HAP-1 (cell line): ENCODE data around the gene MYCN.
"Not testable (repeated sequence)": the region's sequence is repeated elsewhere in the genome, so short reads cannot be mapped to it uniquely, and the experiment has no call there.

ENCODE experiments used
- DNase-seq, 2 experiments: peaks; one replicate each; pipeline ENCODE4 v3.0.0-alpha.2; 2016 to 2020; ENCODE audit warnings: low spot score in 2 of 2
- H3K27me3 ChIP-seq: fragments of 250-450 bp; sonication (Bioruptor Pico); 2 replicates; pipeline ENCODE4 v1.5.1; 2020; ENCODE audit warnings: low read depth, mild to moderate bottlenecking, moderate library complexity
- H3K36me3 ChIP-seq: fragments of 250-450 bp; sonication (Bioruptor Pico); replicated peaks from 2 replicates; pipeline ENCODE4 v1.5.1; 2020; ENCODE audit warnings: mild to moderate bottlenecking
- H3K4me1 ChIP-seq: fragments of 250-450 bp; sonication (Bioruptor Pico); 2 replicates; pipeline ENCODE4 v1.5.1; 2020; ENCODE audit warnings: mild to moderate bottlenecking
- H3K4me3 ChIP-seq: fragments of 250-450 bp; sonication (Bioruptor Pico); 2 replicates; pipeline ENCODE4 v1.5.1; 2020; ENCODE audit warnings: mild to moderate bottlenecking, moderate library complexity
- H3K9me3 ChIP-seq: fragments of 250-450 bp; sonication (Bioruptor Pico); 2 replicates; pipeline ENCODE4 v1.5.1; 2020; ENCODE audit warnings: mild to moderate bottlenecking, moderate library complexity
- in situ Hi-C: fragments of 300-500 bp; cut with MboI; formaldehyde crosslinking; loops from 3 replicates; pipeline ENCODE4 v1.14.3; 2020; ENCODE audit warnings: low sequenced_read_pairs, inconsistent platforms, mixed read lengths

The MYCN gene

DNA sequence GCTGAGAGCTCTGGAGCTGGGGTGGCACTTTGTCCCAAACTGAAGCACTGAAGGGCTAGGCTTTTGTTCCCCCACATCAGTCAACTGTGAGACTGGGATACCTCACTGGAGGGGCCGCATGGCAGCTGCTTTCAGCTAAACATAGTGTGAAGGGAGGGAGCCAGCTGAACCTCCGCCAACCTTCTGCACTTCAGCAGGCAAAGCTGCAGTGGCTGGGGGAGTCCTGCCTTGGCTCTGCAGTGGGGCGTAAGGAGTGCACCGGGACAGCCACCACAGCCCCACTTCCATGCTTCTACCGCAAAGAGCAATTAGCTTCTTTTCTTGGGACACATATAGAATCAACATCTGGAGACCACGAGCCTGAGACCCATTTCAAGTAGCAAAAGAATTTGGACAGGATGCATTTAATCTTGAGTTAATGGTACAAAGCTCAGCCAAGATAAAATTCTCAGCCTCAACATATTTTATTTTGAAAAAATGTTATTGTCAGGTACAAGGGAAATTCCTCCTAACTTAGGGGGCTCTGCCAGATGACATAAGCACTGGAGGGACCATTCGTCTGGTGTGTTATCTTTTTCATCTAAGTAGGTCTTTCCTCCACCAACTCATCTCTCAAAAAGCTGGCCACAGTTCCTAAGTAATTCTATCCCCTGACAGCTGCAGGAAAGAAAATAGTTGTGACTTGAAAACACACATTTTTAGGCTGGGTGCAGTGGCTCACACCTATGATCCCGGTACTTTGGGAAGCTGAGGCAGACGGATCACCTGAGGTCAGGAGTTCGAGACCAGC, 25.6 kb upstream of the MYCN start:
- in situ Hi-C loops, result no loop called here
- no peaks in the 10 kb centered on the region for H3K9me3 ChIP-seq
- no peaks in the 10 kb centered on the region for H3K27me3 ChIP-seq
- H3K36me3 ChIP-seq, result no peaks in the 10 kb centered on the region
- DNase-seq, result no peak
- H3K4me1 ChIP-seq, result no peaks in the 10 kb centered on the region; the same call in 1 of the 2 replicates
- H3K4me3 ChIP-seq, result no peak overlapping the region

DNA sequence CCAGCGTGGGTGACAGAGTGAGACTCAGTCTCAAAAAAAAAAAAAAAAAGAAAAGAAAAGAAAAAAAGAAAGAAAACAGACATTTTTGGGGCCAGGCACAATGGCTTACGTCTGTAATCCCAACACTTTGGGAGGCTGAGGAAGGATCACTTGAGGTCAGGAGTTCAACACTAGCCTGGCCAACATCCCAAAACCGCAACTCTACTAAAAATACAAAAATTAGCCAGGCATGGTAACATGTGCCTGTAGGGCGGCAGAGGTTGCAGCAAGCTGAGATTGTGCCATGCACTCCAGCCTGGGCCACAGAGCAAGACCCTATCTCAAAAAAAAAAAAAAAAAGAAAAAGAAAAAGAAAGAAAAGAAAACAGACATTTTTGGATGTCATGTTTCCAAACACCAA, 24.8 kb upstream of the MYCN start:
- H3K9me3 ChIP-seq, H3K4me3 ChIP-seq, in situ Hi-C loops, DNase-seq, H3K4me1 ChIP-seq, H3K27me3 ChIP-seq, H3K36me3 ChIP-seq: not testable (repeated sequence)

DNA sequence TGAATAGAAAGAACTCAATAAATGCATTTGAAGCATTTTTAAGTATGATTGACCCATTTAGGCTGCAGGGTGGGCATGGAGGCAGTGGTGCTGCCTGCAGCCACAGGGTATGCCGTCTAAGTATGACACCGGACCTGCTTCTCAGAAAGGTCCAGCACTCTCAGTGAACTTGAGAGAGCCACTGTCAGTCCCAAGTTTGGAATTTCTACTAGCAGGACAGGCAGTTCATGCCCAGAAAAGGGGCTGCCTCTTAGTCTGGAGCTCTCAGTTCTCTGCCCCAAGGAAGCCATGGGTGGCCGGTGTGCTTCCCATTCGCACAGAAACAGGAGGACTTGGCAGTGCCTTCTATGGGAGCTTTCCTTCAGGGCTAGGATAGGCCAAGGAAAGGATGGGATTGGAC, 24.0 kb upstream of the MYCN start:
- no peak for DNase-seq
- Histone ChIP-seq H3K4me3 (no peak overlapping the region), H3K4me1 (no peaks in the 10 kb centered on the region; the same call in 1 of the 2 replicates), H3K27me3 (no peaks in the 10 kb centered on the region), H3K9me3 (no peaks in the 10 kb centered on the region), H3K36me3 (no peaks in the 10 kb centered on the region)
- in situ Hi-C loops, result no loop called here

DNA sequence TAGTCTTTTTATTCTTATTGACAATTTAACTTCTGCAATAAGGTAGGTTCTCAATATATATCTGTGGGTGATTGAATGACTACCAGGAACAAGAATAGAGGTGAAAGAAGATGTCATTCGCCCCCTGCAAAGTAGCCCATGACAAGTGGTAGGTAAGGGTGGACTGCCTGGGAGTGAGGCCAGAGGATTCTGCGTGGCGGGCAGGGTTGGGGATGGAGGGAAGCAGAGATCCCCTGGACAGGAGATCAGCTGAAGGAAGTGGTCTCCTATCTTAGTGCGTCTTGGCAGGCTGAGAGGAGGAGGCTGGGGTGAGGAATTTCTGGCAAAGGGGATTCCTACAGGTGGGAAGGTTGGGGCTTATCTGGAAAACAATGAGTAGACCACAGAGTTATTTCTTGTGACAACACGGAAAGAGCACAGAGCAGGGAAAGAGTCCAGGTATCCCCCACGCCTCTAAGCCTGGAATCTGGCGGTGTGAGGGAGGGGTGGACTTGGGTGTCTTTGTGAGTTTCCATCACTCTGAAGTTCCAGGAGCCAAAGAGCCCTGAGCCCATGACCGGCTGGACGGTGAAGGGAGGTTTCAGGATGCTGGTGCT, 21.5 kb upstream of the MYCN start:
- no peak overlapping the region for H3K4me3 ChIP-seq
- H3K4me1 ChIP-seq, result no peaks in the 10 kb centered on the region
- no peak for DNase-seq
- no peaks in the 10 kb centered on the region for H3K36me3 ChIP-seq
- in situ Hi-C loops, result no loop called here
- no peaks in the 10 kb centered on the region for H3K9me3 ChIP-seq
- no peaks in the 10 kb centered on the region for H3K27me3 ChIP-seq

DNA sequence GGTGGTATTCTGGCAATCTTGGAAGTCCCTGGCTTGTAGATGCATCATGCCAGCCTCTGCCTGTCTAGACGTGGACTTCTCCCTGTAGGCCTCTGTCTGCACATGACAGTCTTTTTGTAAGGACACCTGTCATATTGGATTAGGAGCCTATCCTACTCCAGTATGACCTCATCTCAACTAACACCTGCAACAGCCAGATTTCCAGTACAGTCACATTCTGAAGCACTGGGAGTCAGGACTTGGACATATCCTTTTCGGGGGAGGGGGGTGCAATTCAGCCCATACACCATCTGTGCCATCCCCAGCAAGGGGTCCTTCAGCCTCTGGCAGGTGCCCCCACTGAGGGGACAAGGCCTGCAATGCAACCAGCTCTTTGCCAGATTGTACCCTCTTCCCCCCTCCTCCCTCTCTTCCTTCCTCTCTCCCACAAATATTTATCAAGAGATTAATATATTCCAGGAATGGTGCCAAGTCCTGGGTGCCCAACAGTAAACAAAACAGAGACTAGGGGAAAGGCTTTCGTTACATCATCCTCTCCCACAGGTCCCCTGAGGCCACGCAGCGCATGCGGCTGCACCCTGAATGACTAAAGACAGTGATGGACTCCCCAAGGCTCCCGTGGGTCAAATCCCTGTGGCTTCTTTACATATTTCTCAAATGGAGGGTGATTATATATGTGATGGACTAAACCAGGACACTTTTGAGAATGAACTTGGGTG, 20.5 kb upstream of the MYCN start:
- Histone ChIP-seq H3K36me3 (no peaks in the 10 kb centered on the region), H3K4me1 (no peaks in the 10 kb centered on the region), H3K27me3 (no peaks in the 10 kb centered on the region), H3K9me3 (no peaks in the 10 kb centered on the region), H3K4me3 (no peak overlapping the region)
- in situ Hi-C loops, result no loop called here
- DNase-seq, result no peak

DNA sequence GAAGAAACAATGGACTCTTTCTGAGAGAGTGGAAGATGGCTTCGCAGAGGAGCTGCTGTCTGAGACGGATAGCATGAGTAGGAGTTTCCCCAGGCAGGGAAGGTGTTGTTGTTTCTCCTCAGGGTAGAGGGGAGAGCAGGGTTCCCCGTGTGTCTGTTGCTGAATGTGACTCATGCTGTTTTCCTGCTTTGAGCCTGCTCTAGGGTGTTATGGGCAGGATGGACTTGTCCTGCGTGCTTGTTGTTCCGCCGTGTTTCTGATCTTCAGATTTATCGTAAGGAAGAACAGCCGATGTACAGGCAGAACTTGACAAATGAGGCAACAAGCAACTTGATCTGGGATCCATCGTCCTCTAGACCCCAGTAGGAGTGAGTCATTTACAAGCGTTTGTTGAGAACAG, 19.7 kb upstream of the MYCN start:
- H3K36me3 ChIP-seq, result no peaks in the 10 kb centered on the region
- in situ Hi-C loops, result no loop called here
- no peaks in the 10 kb centered on the region for H3K9me3 ChIP-seq
- no peak for DNase-seq
- no peaks in the 10 kb centered on the region for H3K27me3 ChIP-seq
- no peak overlapping the region for H3K4me3 ChIP-seq
- no peaks in the 10 kb centered on the region for H3K4me1 ChIP-seq

DNA sequence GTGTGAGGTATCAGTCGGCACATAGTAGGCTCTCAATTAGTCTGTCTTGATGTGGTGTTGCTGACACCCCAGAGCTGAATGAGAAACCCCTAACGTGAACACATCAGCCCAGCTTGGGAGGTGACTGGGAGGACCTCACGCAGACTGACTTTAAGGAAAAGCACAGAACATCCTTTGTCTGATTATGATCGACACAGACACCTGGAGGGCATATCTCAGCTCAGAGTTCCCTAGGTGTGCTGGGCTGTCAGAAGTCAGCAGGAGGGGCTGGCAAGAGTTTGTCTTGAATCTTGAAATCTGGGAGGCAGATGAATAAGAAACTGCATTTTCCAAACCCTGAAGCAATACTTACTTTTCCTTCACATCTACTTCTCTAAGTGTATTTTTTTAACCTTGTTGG, 16.8 kb upstream of the MYCN start:
- Histone ChIP-seq H3K4me3 (no peak overlapping the region), H3K4me1 (no peaks in the 10 kb centered on the region), H3K9me3 (no peaks in the 10 kb centered on the region), H3K36me3 (no peaks in the 10 kb centered on the region), H3K27me3 (no peaks in the 10 kb centered on the region)
- DNase-seq, result no peak
- in situ Hi-C loops, result no loop called here

DNA sequence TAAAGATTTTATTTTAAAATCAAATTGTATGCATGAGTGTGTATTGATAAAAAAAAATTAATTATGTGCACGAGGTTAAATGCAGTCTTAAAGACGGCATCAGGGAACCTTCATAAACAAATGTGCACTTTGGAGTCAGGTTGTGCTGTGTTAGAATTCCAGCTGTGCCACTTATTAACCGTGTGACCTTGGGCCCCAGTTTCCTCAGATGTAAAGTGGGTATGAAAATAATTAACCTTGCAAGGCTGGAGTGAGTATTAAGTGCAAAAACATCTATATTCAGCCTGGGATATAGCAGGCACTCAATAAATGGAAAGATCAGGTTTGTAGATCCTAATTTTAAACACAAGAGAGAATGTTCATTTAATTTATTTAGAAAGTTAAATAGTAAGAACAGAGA, 14.5 kb upstream of the MYCN start:
- no peak for DNase-seq
- in situ Hi-C loops, result loop anchor here (25.0 kb wide), 2 partner anchors 289 to 586 kb away; no protein-coding TSS in a partner anchor
- H3K4me3 ChIP-seq, result no peak overlapping the region
- H3K36me3 ChIP-seq, result no peaks in the 10 kb centered on the region
- H3K9me3 ChIP-seq, result no peaks in the 10 kb centered on the region
- no peaks in the 10 kb centered on the region for H3K27me3 ChIP-seq
- H3K4me1 ChIP-seq, result no peaks in the 10 kb centered on the region

DNA sequence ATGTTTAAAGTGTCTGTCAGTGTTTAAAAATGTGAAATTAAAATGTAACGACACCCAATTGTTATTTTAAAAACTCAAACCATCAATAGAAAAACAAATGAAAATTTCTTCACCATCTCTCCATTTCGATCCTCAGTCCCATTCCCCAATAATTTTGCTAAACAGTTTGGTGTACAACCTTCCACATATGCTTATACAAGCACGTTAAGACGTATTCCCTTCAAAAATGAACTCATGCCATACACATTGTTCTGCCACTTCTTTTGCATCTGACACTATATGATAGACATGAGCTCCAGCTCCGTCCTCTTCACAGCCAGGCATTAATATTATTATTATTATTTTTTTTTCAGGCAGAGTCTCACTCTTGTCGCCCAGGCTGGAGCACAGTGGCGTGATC, 14.1 kb upstream of the MYCN start:
- Histone ChIP-seq H3K36me3 (no peaks in the 10 kb centered on the region), H3K4me1 (no peaks in the 10 kb centered on the region), H3K9me3 (no peaks in the 10 kb centered on the region), H3K27me3 (no peaks in the 10 kb centered on the region), H3K4me3 (no peak overlapping the region)
- in situ Hi-C loops, result loop anchor here (25.0 kb wide), 2 partner anchors 289 to 586 kb away; no protein-coding TSS in a partner anchor
- DNase-seq, result no peak

DNA sequence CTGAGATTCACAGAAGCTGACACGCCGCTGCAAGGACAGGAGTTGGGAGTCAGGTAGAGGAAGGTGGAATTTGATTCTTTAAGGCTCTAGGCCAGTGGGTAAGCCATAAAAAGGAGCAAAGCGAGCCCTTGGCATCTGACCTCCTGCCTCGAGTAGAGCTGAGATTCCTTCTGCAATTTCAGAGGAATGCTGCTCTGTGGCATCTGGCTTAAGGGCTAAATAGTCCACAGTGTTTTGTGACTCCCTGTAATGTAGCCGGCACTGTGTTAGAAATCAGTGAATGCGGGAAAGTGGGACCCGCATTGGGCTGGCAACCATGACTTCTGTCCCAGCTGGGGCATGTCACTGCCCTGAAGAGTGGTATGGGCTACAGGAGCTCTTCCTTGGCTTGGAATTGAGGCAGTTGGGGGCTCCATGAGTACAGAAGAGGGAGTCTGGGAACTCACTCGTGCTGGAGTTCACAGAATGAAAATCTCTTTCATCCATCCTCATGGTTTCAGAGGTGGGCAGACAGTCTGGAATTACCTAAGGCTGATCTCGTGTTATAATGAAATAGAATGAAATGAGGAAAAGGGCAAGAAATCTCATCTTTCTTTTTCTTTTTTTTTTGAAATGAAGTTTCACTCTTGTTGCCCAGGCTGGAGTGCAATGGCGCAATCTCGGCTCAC, 12.7 kb upstream of the MYCN start:
- no peaks in the 10 kb centered on the region for H3K9me3 ChIP-seq
- H3K4me3 ChIP-seq, result no peak overlapping the region
- DNase-seq, result no peak
- no peaks in the 10 kb centered on the region for H3K36me3 ChIP-seq
- no peaks in the 10 kb centered on the region for H3K4me1 ChIP-seq
- in situ Hi-C loops, result loop anchor here (25.0 kb wide), 2 partner anchors 290 to 585 kb away; no protein-coding TSS in a partner anchor
- H3K27me3 ChIP-seq, result no peaks in the 10 kb centered on the region

DNA sequence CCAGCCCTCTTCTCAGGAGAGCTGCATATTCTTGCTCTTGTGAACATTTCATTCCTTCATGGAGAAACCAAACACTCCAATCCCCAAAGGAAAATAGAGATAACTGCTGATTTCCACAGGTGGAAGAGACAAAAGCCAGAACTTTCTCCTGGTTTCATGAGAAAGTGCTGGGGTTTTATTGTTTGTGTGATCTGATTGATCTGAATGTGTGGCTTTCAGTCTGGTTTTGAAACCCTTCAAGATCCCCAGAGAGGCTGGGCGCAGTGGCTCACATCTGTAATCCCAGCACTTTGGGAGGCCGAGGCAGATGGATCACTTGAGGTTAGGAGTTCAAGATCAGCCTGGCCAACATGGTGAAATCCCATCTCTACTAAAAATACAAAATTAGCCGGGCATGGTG, 11.3 kb upstream of the MYCN start:
- H3K4me3 ChIP-seq, H3K4me1 ChIP-seq, H3K36me3 ChIP-seq, H3K9me3 ChIP-seq, H3K27me3 ChIP-seq, DNase-seq: not testable (repeated sequence)
- in situ Hi-C loops, result loop anchor here (25.0 kb wide), 2 partner anchors 292 to 583 kb away; no protein-coding TSS in a partner anchor

DNA sequence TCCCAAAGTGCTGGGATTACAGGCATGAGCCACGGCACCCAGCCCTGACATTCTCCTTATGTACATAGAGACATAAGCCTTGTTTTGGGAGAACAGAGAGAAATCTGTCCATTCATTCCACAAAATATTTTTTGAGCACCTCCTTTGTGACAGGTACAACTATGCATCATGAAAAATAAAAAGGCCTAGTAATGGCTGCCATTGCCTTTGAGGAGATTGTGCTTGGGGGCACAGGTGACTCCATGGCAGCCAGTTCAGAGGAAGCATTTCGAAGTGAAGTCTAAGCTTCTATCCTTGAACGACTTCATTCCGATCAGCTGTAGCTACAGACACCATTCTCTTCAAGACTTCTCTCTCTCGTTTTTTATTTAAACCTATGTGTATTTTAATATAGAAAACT, 10.5 kb upstream of the MYCN start:
- no peak for DNase-seq
- no peaks in the 10 kb centered on the region for H3K27me3 ChIP-seq
- H3K4me3 ChIP-seq, result no peak overlapping the region
- no peaks in the 10 kb centered on the region for H3K9me3 ChIP-seq
- H3K36me3 ChIP-seq, result no peaks in the 10 kb centered on the region
- in situ Hi-C loops, result loop anchor here (25.0 kb wide), 2 partner anchors 293 to 582 kb away; no protein-coding TSS in a partner anchor
- no peaks in the 10 kb centered on the region for H3K4me1 ChIP-seq

DNA sequence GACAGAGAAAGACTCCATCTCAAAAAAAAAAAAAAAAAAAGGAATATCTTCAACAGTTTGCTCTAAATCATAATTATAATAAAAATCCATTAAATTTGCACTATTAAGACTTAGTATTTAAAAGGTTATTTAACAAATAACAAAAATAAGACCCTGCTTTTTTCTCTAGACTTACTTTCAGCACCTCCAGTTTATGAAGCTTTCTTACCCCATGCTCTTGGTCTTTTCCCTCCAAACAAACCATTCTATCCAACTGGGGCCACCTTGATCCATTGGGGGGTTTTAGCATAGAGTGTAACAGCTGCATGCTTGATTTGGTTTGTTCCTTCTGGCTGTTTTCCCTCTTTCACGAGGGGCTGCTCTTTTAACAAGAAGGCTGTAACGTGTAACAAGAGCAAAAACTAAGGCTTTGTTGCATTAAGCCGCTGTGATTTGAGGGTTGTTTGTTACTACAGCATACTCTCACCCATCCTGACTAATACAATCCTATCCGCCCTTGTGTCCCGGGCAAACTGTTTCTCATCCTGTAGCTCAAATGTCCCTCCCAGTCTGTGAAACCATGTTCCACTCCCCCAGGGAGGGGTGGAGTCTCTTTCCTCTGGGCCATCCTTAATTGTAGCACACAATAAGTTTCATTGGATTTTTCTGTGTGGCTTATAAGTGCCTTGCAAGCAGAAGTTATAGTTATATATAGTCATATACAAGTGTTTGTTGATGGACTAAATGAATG, 9.6 kb upstream of the MYCN start:
- in situ Hi-C loops, result loop anchor here (25.0 kb wide), 2 partner anchors 293 to 582 kb away; no protein-coding TSS in a partner anchor

More for the DNA sequence above, 9.6 kb upstream of the MYCN start:
- Histone ChIP-seq H3K36me3 (no peaks in the 10 kb centered on the region), H3K9me3 (no peaks in the 10 kb centered on the region), H3K27me3 (no peaks in the 10 kb centered on the region), H3K4me1 (peaks cover 2% of the 10 kb centered on the region; the same call in 1 of the 2 replicates), H3K4me3 (no peak overlapping the region)
- no peak for DNase-seq
